ENCODE data around the gene MMP25. TPM values are rescaled to one million over a fixed set of nuclear protein-coding genes. Genes with fewer than 3 reads are reported as not detected.
"Not testable (repeated sequence)": the region's sequence is repeated elsewhere in the genome, so short reads cannot be mapped to it uniquely, and the experiment has no call there.

The MMP25 gene
- polyA plus RNA-seq, 1 of the 3 experiments (the other 2 are of a cell fraction): 0.03 TPM

DNA sequence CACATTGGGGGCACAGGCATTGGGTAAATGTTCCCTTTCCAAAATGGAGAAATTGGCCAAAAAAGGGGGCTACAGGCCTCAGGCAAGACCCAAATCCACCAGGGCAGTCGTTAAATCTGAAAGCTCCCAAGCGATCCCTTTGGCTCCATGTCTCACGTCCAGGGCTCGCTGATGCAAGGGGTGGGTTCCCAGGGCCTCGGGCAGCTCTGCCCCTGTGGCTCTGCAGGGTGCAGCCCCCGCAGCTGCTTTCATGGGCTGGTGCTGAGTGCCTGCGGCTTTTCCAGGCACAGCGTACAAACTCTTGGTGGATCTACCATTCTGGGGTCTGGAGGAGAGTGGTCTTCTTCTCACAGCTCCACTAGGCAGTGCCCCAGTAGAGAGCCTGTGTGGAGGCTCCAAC, 37.0 kb downstream of the MMP25 start:
- WGBS (ENCODE audit: low lambda C conversion rate): 61% methylated on average over 6 of the region's 8 CpGs
- POLR2A ChIA-PET: not testable (repeated sequence)

GRCh38 chr16:3084491-3084890, 38.1 kb downstream of the MMP25 start:
- Histone ChIP-seq H3K4me1 (ENCODE audit: control insufficient read depth in 1 of 2, insufficient read depth in 2 of 2, low read depth in 1 of 2, low read length in 1 of 2) (no peaks in the 10 kb centered on the region), H3K4me3 (ENCODE audit: low read depth in 2 of 2, low read length in 1 of 2) (no peak overlapping the region), H2AFZ (ENCODE audit: low read depth) (no peak overlapping the region), H3K9me3 (no peaks in the 10 kb centered on the region), H3K27me3 (ENCODE audit: insufficient read depth) (peaks cover 45% of the 10 kb centered on the region), H4K20me1 (ENCODE audit: insufficient read depth) (no peaks in the 10 kb centered on the region), H3K9me2 (no peaks in the 10 kb centered on the region), H3K36me3 (replicated peaks in 1 of 2; ENCODE audit: control insufficient read depth in 1 of 2, insufficient read depth in 2 of 2, low read length in 1 of 2) (no peaks in the 10 kb centered on the region), H3K4me2 (no peak overlapping the region), H3K27ac (ENCODE audit: low read depth in 2 of 2, low read length in 1 of 2) (no peak overlapping the region), H3K79me2 (ENCODE audit: insufficient read depth) (no peaks in the 10 kb centered on the region), H3F3A (replicated peaks; ENCODE audit: insufficient read depth) (no peaks in the 10 kb centered on the region), H3K9ac (no peak overlapping the region)
- TF ChIP-seq, protein P1, sequence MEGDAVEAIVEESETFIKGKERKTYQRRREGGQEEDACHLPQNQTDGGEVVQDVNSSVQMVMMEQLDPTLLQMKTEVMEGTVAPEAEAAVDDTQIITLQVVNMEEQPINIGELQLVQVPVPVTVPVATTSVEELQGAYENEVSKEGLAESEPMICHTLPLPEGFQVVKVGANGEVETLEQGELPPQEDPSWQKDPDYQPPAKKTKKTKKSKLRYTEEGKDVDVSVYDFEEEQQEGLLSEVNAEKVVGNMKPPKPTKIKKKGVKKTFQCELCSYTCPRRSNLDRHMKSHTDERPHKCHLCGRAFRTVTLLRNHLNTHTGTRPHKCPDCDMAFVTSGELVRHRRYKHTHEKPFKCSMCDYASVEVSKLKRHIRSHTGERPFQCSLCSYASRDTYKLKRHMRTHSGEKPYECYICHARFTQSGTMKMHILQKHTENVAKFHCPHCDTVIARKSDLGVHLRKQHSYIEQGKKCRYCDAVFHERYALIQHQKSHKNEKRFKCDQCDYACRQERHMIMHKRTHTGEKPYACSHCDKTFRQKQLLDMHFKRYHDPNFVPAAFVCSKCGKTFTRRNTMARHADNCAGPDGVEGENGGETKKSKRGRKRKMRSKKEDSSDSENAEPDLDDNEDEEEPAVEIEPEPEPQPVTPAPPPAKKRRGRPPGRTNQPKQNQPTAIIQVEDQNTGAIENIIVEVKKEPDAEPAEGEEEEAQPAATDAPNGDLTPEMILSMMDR (IDR thresholded peaks at IDR 0.05): no peak
- TF ChIP-seq TEAD4 (IDR thresholded peaks at IDR 0.05; ENCODE audit: borderline replicate concordance, insufficient read depth): no peak
- TF ChIP-seq EP300 (IDR thresholded peaks at IDR 0.05; ENCODE audit: borderline replicate concordance in 1 of 2, low read depth in 1 of 2, low read length in 1 of 2): no peak
- POLR2A ChIA-PET: no interaction called here
- CTCF ChIA-PET: interaction anchor here (1.2 to 1.5 kb wide), 3 partner anchors 16 to 53 kb away, joined by 3 to 6 read pairs (median 3); no protein-coding TSS in a partner anchor
- DNase-seq: no peak
- 22% methylated on average over 1 of the region's 1 CpG for WGBS (ENCODE audit: low lambda C conversion rate)

More for the DNA sequence above, 37.0 kb downstream of the MMP25 start:
- H3K9ac ChIP-seq; H2AFZ ChIP-seq (ENCODE audit: low read depth); H4K20me1 ChIP-seq (ENCODE audit: insufficient read depth); H3K4me1 ChIP-seq (ENCODE audit: control insufficient read depth in 1 of 2, insufficient read depth in 2 of 2, low read depth in 1 of 2, low read length in 1 of 2); H3K9me2 ChIP-seq; H3K4me3 ChIP-seq (ENCODE audit: low read depth in 2 of 2, low read length in 1 of 2); H3K9me3 ChIP-seq; H3K79me2 ChIP-seq (ENCODE audit: insufficient read depth); DNase-seq; H3K4me2 ChIP-seq; H3F3A ChIP-seq (replicated peaks; ENCODE audit: insufficient read depth); H3K36me3 ChIP-seq (replicated peaks in 1 of 2; ENCODE audit: control insufficient read depth in 1 of 2, insufficient read depth in 2 of 2, low read length in 1 of 2); H3K27ac ChIP-seq (ENCODE audit: low read depth in 2 of 2, low read length in 1 of 2): not testable (repeated sequence)
- H3K27me3 ChIP-seq (ENCODE audit: insufficient read depth): peaks cover 46% of the 10 kb centered on the region
- CTCF ChIA-PET: interaction anchor here (1.4 kb wide), 1 partner anchor 17 kb away, joined by 6 read pairs; no protein-coding TSS in a partner anchor

GRCh38 chr16:3084969-3085670, 38.8 kb downstream of the MMP25 start:
- Histone ChIP-seq H3K4me2 (no peak overlapping the region), H3K27me3 (ENCODE audit: insufficient read depth) (peaks cover 45% of the 10 kb centered on the region), H3K36me3 (replicated peaks in 1 of 2; ENCODE audit: control insufficient read depth in 1 of 2, insufficient read depth in 2 of 2, low read length in 1 of 2) (no peaks in the 10 kb centered on the region), H3K9me2 (no peaks in the 10 kb centered on the region), H3K4me1 (ENCODE audit: control insufficient read depth in 1 of 2, insufficient read depth in 2 of 2, low read depth in 1 of 2, low read length in 1 of 2) (no peaks in the 10 kb centered on the region; a peak in 1 of 4 replicates), H3K9me3 (no peaks in the 10 kb centered on the region), H3K9ac (no peak overlapping the region), H3K79me2 (ENCODE audit: insufficient read depth) (no peaks in the 10 kb centered on the region), H2AFZ (ENCODE audit: low read depth) (no peak overlapping the region), H3K4me3 (ENCODE audit: low read depth in 2 of 2, low read length in 1 of 2) (no peak overlapping the region), H3F3A (replicated peaks; ENCODE audit: insufficient read depth) (no peaks in the 10 kb centered on the region), H3K27ac (ENCODE audit: low read depth in 2 of 2, low read length in 1 of 2) (no peak overlapping the region), H4K20me1 (ENCODE audit: insufficient read depth) (no peaks in the 10 kb centered on the region)
- CTCF ChIA-PET: interaction anchor here (0.7 to 1.5 kb wide), 4 partner anchors 15 to 428 kb away, joined by 3 to 6 read pairs (median 3); no protein-coding TSS in a partner anchor
- no peak for TF ChIP-seq EZH2phosphoT487 (IDR thresholded peaks at IDR 0.05; ENCODE audit: borderline replicate concordance, low read depth)
- no peak for TF ChIP-seq NRF1 (IDR thresholded peaks at IDR 0.05; ENCODE audit: low read depth, low read length)
- DNase-seq: no peak
- POLR2A ChIA-PET: no interaction called here
- WGBS (ENCODE audit: low lambda C conversion rate): 41% methylated on average over 7 of the region's 7 CpGs

Measured in SK-N-SH (cell line).